ENCODE measurements around the gene GAB2.

GRCh38 chr11:78234006-78234405, 183.6 kb downstream of the GAB2 start:
- TF ChIP-seq CTCF (IDR thresholded peaks at IDR 0.05; ENCODE audit: poor library complexity) = no peak
- no peak for TF ChIP-seq EZH2 (IDR thresholded peaks at IDR 0.05; ENCODE audit: borderline replicate concordance)

Measured in hepatocyte (in vitro differentiated cells).